ENCODE measurements around the gene HIF1A.
"Not testable (repeated sequence)": the region's sequence is repeated elsewhere in the genome, so short reads cannot be mapped to it uniquely, and the experiment has no call there.

The HIF1A gene

GRCh38 chr14:61710853-61711817 is 15.8 kb downstream of the HIF1A start:
- no peak for DNase-seq

GRCh38 chr14:61712137-61712536 is 16.8 kb downstream of the HIF1A start:
- DNase-seq: no peak

GRCh38 chr14:61713724-61714437 is 18.6 kb downstream of the HIF1A start:
- no peak for DNase-seq

DNA sequence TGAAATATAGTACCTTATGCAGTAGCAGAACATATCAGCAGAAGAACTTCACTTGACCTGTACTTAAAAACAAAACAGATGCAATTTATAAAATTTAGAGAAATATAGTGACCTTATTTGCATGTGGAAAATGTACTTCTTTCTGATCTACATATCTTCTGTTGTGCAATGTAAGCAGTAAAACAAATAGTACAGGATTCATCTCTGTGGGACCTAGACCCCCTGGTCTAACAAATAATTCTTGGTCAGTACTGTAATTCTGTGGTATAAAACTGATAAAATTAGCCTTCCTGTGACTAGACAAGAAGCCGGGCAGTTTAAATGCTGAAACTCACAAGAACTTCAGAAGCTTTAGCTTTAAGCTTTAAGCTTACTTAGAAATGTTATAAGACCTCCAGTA is 21.6 kb downstream of the HIF1A start:
- no peak for DNase-seq

GRCh38 chr14:61718039-61718438 is 22.7 kb downstream of the HIF1A start:
- DNase-seq: no peak

DNA sequence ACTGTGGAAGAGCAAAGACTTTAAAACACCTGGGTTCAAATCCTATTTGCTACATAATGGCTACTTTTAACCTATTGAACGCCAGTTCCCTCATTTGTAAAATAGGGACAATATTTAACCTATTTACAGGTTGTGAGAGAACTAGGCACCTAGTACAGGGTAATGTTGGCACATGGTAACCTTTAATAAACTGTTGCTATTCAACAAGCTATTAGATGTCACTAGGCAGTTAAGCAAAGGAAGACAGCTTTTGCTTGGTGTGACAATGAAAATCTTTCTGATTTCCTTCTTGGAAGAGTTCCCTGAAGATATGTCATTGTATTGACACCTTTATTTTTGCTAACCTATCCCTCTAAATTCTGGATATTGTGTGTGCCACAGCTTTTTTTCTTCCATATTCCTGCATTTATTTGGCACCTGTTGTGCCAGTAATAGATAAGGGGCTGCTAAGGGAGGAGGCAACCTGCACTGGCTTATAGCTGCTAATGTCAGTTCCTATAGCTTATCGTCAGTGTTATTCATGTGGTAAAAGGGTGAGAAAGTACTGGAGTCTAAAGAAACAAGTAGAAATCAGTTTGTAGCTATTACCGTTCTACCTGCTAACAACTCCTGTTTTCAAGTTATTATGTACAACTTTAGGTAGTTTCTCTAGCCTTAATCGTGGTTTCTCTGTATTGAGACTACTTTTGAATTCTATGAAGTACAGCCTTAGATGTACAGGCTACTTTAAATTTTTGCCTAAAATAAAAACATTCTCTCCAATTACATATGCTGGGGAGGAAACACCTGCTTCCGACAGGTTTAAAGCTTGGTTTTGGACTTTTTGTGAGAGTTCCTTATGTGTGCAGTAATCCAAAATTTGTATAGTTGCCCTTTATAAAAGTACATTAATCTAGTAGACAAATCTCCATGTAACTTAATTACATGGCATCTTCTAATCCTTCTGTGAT is 24.3 kb downstream of the HIF1A start:
- no peak for DNase-seq

GRCh38 chr14:61720294-61720661 is 25.0 kb downstream of the HIF1A start:
- DNase-seq: no peak

DNA sequence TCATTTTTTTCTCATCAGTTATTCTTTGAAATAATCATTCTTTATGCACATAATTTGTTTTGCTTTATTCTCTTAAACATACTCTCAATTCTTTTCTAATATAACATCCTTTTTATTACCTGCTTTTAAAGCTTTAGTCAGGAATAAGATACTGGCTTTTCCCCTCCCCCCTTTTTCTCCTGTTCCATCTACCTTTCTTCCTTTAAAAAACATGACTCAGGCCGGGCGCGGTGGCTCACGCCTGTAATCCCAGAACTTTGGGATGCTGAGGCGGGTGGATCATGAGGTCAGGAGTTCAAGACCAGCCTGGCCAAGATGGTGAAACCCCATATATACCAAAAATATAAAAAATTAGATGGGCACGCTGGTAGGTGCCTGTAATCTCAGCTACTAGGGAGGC is 25.4 kb downstream of the HIF1A start:
- no peak for DNase-seq

- no peak for DNase-seq
Measured at GRCh38 chr14:61724133-61724532, 28.8 kb downstream of the HIF1A start.

DNA sequence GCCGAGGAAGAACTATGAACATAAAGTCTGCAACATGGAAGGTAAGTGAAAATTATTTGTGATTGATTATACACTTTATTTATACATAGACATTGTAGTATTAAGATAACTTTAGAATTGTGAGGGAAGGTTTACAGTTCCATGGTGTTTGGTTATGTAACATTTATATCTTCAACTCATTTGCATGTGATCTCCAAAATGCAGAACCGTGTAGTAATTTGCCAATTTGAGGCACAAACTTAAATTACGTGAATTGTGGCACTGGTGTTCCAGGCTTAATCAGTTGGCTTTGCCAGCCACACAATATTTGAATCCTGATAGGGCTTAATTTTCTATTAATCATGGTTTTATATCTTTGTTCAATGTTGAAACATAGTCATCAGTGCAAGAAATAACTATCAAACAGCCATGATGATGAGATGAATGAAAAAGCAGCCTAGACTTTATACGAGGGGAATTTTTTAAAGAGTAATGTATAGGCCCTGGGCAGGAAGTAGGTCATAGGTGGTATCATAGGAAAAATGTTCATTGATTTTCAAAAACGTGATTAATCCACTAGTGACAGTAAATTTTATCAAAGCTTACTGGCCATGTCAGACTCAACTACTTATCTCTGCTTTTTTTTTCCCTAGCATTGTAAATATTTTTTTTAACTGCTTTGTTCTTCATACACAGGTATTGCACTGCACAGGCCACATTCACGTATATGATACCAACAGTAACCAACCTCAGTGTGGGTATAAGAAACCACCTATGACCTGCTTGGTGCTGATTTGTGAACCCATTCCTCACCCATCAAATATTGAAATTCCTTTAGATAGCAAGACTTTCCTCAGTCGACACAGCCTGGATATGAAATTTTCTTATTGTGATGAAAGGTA is 31.7 kb downstream of the HIF1A start:
- no peak for DNase-seq

DNA sequence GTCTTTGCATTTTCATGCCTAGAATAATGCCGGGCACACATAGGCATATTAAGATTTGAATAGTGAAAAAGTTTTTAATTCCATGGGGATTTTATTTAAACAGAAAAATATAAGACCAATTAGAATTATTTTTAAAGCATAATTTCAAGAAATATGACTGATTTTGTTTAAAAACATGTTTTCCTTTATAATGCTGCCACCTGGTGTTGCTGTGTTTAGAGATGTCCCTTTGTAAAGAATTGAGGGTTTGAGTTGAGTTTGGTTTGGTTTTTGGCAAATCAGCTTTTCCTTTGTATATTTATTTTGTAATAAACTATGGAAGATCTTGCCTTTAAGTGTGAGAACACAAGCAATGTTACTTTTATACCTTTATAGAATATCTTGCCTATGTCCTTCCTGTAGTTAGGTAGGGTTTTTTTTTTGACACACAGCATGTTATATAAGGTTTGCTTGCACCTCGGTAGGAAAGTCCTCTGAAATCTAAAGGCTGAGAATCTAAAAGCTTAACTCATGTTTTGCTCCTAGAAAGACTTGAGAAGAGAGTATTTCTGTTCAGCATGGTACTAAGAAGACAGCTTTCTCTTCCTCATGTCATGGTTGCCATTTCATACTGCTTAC is 35.6 kb downstream of the HIF1A start:
- no peak for DNase-seq

GRCh38 chr14:61733972-61734371 is 38.7 kb downstream of the HIF1A start:
- no peak for DNase-seq

DNA sequence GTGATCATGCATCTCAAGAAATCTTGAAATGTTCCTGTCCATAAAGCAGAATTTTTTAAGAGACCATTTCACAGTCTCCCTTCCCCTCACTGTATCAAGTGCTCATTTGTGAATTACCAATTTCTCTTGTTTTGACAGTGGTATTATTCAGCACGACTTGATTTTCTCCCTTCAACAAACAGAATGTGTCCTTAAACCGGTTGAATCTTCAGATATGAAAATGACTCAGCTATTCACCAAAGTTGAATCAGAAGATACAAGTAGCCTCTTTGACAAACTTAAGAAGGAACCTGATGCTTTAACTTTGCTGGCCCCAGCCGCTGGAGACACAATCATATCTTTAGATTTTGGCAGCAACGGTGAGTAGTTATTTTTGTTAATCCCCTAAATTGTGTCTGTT is 41.4 kb downstream of the HIF1A start:
- DNase-seq: no peak

DNA sequence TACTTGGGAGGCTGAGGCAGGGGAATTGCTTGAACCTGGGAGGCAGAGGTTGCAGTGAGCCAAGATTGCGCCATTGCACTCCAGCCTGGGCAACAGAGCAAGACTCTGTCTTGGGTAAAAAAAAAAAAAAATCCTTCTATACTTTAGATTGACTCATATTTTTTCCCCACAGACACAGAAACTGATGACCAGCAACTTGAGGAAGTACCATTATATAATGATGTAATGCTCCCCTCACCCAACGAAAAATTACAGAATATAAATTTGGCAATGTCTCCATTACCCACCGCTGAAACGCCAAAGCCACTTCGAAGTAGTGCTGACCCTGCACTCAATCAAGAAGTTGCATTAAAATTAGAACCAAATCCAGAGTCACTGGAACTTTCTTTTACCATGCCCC is 42.6 kb downstream of the HIF1A start:
- no peak for DNase-seq

DNA sequence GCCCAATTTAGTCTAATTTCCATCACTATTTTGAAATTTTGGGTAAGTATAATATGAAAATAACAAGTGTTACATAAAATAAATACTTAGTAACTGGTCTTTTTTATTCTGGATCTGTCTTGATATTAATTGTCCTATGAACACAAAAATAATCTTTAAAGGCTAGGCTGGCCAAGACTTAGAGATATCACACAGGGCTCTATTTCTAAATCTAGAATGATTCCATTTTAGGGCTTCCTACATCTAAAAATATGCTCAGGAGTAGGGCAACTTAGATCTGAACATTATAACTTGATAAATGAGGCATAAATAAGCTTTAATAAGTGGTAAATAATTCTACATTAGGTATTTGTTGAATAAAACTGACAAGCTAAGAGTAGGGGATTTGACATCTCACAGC is 43.8 kb downstream of the HIF1A start:
- DNase-seq: no peak

DNA sequence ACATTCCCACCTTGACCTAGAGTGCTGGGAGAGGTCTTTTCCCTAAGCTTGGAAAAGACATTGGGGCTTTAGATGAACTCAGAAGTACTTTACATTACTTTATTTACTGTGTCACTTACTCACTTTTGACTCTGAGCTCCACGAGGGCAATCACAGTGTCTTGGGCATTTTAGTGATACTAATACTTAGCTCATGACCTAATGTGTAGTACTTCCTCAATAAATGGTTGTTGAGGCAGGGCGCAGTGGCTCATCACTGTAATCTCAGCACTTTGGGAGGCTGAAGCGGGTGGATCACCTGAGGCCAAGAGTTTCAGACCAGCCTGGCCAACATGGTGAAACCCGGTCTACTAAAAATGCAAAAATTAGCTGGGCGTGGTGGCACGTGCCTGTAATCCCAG is 47.1 kb downstream of the HIF1A start:
- DNase-seq: no peak

DNA sequence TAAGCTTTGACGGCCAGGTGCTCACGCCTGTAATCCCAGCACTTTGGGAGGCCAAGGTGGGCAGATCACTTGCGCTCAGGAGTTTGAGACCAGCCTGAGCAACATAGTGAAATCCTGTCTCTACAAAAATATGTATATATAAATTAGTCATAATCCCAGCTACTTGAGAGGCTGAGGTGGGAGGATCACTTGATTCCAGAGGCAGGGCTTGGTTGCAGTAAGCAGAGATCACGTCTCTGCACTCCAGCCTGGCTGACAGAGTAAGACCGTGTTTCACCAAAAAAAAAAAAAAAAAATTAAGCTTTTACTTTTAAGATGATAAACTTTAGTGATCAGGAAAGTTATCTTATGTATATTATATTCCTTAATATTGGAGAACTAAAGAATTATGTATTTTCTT is 48.9 kb downstream of the HIF1A start:
- no peak for DNase-seq

- not testable (repeated sequence) for DNase-seq
Measured at GRCh38 chr14:61746346-61746745, 51.0 kb downstream of the HIF1A start.

- no peak for DNase-seq
Measured at GRCh38 chr14:61746881-61747280, 51.6 kb downstream of the HIF1A start.

DNA sequence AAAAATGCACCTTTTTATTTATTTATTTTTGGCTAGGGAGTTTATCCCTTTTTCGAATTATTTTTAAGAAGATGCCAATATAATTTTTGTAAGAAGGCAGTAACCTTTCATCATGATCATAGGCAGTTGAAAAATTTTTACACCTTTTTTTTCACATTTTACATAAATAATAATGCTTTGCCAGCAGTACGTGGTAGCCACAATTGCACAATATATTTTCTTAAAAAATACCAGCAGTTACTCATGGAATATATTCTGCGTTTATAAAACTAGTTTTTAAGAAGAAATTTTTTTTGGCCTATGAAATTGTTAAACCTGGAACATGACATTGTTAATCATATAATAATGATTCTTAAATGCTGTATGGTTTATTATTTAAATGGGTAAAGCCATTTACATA is 52.0 kb downstream of the HIF1A start:
- DNase-seq: no peak

DNA sequence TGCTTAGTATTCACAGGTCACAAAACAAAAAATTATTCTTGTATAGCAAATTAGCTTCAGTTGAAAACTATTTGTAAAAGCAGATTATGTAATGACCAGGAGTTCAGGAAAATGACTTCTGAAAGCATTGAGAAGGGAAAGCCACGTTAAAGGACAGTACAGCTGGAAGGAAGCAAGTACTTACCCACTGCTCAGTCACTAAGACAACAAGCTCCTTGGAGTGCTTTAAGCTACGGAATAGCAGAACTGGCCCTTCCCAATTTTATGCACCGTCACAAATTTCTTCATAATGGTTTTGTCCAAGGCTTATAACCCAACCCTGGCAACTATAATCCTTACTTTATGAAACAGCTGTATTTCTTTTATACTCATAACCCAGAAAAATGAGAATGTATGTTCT is 54.0 kb downstream of the HIF1A start:
- no peak for DNase-seq

DNA sequence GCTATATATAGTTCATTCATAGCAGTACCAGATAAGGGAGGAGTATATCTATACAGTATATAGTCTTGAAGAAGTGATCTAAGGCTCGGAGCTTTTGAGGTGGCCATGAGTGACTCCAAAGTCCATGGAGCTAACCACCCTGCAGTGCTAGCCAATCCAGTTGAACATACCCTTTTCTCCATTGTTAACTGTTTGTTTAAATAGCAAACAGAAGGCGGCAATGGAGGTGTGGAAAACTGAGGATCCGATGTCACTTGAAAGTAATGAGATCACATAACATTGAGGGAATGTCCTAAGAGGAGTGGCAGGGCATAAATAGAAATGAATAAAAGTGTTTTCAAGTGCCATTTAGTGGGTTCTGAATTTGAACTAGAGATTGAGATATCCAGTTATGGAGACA is 54.6 kb downstream of the HIF1A start:
- no peak for DNase-seq

Measured in islet precursor cell (in vitro differentiated cells).